Measurements from ENCODE around the gene SESN2. TPM values are rescaled to one million over a fixed set of nuclear protein-coding genes. Genes with fewer than 3 reads are reported as not detected.

SESN2 gene
- total and polyA plus RNA-seq, 12 donors, result 2.9 to 19.1 (median 10.0) TPM

DNA sequence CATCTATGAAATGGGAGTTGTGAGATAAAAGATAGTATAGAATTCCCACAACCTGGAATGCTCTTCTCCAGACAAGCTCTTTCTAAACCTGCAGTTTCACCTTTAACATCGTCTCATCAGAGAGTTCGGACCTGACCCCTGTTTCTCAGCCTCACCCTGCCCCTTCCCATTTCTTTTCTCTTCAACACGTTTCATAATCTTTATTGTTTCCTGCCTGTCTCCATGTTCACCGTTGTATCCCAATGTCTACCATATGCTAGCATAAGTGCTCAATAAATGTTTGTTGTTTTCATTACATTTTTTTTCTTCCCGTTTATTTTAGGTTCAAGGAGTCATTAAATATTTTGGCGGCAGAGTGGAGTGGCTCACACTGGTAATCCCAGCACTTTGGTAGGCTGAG, 32.4 kb downstream of the SESN2 start:
- WGBS, 4 donors, result 61 to 73% (median 64%) methylated on average over 6 of the region's 6 CpGs
- peaks cover 0 to 2% of the 10 kb centered on the region in 2 donors for H3K4me1 ChIP-seq (replicated peaks in 1 of 2)
- no peaks in the 10 kb centered on the region for H3K9me3 ChIP-seq (replicated peaks in 1 of 3)

DNA sequence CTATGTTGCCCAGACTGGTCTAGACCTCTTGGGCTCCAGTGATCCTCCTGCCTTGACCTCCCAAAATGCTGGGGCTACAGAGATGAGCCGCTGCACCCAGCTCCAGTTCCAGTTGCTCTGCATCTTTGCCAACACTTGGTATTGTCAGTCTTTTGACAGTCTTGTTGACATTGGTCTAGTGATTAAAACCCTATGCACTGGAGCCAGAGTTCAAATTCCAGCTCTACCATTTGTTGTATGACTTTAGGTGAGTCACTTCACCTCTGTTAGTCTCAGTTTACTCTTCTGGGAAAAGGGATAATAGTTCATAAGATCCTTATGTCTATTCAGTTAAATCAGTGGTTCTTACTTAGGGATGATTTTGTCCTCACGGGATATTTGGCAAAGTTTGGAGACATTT, 36.6 kb downstream of the SESN2 start:
- H3K36me3 ChIP-seq (replicated peaks in 1 of 2), result no peaks in the 10 kb centered on the region
- TF ChIP-seq POLR2A (IDR thresholded peaks at IDR 0.05), result no peak
- TF ChIP-seq, protein P1, sequence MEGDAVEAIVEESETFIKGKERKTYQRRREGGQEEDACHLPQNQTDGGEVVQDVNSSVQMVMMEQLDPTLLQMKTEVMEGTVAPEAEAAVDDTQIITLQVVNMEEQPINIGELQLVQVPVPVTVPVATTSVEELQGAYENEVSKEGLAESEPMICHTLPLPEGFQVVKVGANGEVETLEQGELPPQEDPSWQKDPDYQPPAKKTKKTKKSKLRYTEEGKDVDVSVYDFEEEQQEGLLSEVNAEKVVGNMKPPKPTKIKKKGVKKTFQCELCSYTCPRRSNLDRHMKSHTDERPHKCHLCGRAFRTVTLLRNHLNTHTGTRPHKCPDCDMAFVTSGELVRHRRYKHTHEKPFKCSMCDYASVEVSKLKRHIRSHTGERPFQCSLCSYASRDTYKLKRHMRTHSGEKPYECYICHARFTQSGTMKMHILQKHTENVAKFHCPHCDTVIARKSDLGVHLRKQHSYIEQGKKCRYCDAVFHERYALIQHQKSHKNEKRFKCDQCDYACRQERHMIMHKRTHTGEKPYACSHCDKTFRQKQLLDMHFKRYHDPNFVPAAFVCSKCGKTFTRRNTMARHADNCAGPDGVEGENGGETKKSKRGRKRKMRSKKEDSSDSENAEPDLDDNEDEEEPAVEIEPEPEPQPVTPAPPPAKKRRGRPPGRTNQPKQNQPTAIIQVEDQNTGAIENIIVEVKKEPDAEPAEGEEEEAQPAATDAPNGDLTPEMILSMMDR (IDR thresholded peaks at IDR 0.05), result no peak
- H3K9me3 ChIP-seq (replicated peaks in 1 of 3), result no peaks in the 10 kb centered on the region
- no peak for DNase-seq
- no peaks in the 10 kb centered on the region for H3K27me3 ChIP-seq
- peaks cover 0 to 3% of the 10 kb centered on the region in 2 donors for H3K4me1 ChIP-seq (replicated peaks in 1 of 2)
- WGBS, 4 donors, result 83 to 96% (median 90%) methylated on average over 2 of the region's 2 CpGs
- intact Hi-C loops (cut with DNase I), result no loop called here
- H3K27ac ChIP-seq, result no peak overlapping the region
- H3K4me3 ChIP-seq, result no peak overlapping the region

More for the DNA sequence above, 32.4 kb downstream of the SESN2 start:
- no peak for DNase-seq
- Histone ChIP-seq H3K27me3 (no peaks in the 10 kb centered on the region), H3K27ac (no peak overlapping the region), H3K4me3 (no peak overlapping the region), H3K36me3 (replicated peaks in 1 of 2) (no peaks in the 10 kb centered on the region)
- intact Hi-C loops (cut with DNase I), result no loop called here
- TF ChIP-seq POLR2A (IDR thresholded peaks at IDR 0.05), result no peak
- TF ChIP-seq, protein P1 (IDR thresholded peaks at IDR 0.05), result no peak

DNA sequence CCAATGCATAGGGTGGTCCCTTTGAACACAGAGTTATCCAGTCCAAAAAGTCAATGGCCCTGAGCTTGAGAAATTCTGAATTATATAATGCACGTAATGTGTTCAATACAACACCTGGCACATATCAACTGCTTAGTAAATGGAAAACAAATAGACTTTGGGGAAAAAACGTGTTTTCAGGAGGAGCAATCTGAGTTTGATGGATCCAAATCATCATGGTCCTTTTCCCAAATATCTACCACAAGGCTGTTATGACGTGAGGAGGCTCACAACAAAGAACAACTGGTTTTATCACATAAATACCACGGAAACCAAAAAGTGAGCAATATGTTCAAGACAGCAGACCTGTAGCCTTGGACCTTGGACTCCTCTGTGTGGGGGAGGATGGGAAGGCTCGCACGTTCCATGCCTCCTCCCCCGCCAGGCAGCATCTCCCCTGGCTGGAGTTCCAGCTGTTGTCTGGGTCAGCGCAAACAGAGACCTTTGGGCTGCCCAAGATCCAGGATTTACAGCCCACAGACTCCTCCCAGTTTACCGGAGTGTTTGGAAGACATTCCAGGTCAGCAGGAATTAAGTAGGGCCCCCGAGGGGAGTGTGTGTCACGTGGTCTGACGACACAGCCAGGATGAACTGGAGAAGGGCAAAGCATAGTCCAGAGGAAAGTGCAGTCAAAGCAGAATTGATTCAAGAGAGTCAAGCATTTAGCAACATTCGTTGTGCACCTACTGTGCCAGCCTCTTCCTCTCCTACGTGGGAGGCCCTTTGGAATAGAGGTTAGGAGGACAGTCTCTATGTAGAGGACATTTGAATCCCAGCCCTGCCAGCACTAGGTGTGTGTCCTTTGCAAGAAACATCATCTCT, 37.3 kb downstream of the SESN2 start:
- peak in 5 of 7 donors; percentile 19 to 41 (median 36) for DNase-seq
- peaks cover 0 to 3% of the 10 kb centered on the region in 2 donors for H3K4me1 ChIP-seq (replicated peaks in 1 of 2)
- no peak overlapping the region for H3K27ac ChIP-seq
- peak overlapping the region in 1 of 4 donors; percentile 31 for H3K4me3 ChIP-seq
- intact Hi-C loops (cut with DNase I), result no loop called here
- TF ChIP-seq, protein P1 (IDR thresholded peaks at IDR 0.05), result no peak
- 15 to 35% (median 21%) methylated on average over 7 to 14 of the region's 14 CpGs for WGBS, 4 donors
- no peaks in the 10 kb centered on the region for H3K36me3 ChIP-seq (replicated peaks in 1 of 2)
- H3K27me3 ChIP-seq, result no peaks in the 10 kb centered on the region
- no peaks in the 10 kb centered on the region for H3K9me3 ChIP-seq (replicated peaks in 1 of 3)

DNA sequence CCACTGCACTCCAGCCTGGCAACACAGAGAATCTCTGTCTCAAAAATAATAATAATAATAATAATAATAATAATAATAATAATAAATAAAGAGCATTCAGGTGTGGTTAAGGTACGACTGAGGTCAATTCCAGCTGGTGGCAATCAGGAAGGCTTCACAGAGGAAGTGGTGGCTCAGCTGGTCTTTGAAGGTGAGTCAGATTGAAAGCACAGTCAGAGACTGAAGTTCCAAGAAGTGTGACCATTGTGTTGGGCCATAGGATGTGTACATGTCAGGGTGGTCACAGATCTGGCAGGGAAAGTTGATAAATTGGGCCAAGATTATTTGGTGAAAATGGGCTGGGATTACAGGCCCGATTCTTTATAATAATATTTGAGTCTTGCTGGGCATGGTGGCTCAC, 38.5 kb downstream of the SESN2 start:
- H3K4me3 ChIP-seq, result no peak overlapping the region
- no peaks in the 10 kb centered on the region for H3K27me3 ChIP-seq
- H3K4me1 ChIP-seq (replicated peaks in 1 of 2), result peaks cover 0 to 3% of the 10 kb centered on the region in 2 donors
- intact Hi-C loops (cut with DNase I), result no loop called here
- DNase-seq, result no peak
- WGBS, 4 donors, result 78 to 96% (median 87%) methylated on average over 2 of the region's 2 CpGs
- no peak overlapping the region for H3K27ac ChIP-seq
- H3K9me3 ChIP-seq (replicated peaks in 1 of 3), result no peaks in the 10 kb centered on the region
- no peaks in the 10 kb centered on the region for H3K36me3 ChIP-seq (replicated peaks in 1 of 2)
- TF ChIP-seq, protein P1 (IDR thresholded peaks at IDR 0.05), result no peak
- no peak for TF ChIP-seq POLR2A (IDR thresholded peaks at IDR 0.05)
